ENCODE data around the gene CTU1.

DNA sequence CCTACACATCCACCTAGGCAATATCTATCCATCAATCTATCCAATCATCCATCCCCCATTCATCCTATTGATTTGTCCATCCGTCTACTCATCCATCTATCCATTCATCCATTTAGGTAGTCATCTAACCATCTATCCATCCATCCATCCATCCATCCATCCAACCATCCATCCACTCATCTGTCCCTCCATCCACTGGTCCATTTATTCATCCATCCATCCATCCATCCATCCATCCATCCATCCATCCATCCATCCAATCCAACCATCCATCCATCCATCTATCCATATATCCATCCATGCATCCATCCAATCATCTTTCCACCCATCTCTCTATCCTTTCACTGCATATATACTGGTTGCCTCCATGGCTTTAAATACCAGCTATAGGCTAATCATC lies 47.2 kb downstream of the CTU1 start:
- TF ChIP-seq, protein P1, sequence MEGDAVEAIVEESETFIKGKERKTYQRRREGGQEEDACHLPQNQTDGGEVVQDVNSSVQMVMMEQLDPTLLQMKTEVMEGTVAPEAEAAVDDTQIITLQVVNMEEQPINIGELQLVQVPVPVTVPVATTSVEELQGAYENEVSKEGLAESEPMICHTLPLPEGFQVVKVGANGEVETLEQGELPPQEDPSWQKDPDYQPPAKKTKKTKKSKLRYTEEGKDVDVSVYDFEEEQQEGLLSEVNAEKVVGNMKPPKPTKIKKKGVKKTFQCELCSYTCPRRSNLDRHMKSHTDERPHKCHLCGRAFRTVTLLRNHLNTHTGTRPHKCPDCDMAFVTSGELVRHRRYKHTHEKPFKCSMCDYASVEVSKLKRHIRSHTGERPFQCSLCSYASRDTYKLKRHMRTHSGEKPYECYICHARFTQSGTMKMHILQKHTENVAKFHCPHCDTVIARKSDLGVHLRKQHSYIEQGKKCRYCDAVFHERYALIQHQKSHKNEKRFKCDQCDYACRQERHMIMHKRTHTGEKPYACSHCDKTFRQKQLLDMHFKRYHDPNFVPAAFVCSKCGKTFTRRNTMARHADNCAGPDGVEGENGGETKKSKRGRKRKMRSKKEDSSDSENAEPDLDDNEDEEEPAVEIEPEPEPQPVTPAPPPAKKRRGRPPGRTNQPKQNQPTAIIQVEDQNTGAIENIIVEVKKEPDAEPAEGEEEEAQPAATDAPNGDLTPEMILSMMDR (IDR thresholded peaks at IDR 0.05; ENCODE audit: borderline replicate concordance, extremely low read depth, low read length, poor library complexity, severe bottlenecking), result no peak
- TF ChIP-seq EZH2 (IDR thresholded peaks at IDR 0.05; ENCODE audit: borderline replicate concordance, low read depth, low read length, severe bottlenecking), result no peak
